Measurements from ENCODE around the gene NEK9. TPM values are rescaled to one million over a fixed set of nuclear protein-coding genes. Genes with fewer than 3 reads are reported as not detected.

NEK9 gene
- total RNA-seq, 1 donor from 2014 or later: 133 TPM

DNA sequence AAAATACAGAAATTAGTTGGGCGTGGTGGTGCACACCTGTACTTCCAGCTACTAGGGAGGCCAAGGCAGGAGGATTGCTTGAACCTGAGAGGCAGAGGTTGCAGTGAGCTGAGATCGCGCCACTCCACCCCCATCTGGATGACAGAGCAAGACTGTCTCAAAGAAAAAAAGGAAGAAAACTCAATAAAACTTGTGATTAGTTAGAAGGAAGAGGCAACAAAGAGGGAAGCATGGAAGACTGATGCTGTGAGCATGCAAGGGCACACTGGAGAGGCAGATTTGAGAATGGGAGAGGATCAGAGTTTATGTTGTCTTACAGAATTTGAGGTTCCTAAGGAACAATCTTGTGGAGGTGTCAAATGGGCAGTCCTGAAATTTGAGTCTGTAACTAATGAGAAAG, 60.2 kb downstream of the NEK9 start:
- Mint-ChIP-seq H3K4me1 (peaks cover 18% of the 10 kb centered on the region), H3K27me3 (ENCODE audit: low read depth) (no peaks in the 10 kb centered on the region), H3K36me3 (no peaks in the 10 kb centered on the region), H3K27ac (no peak overlapping the region), H3K4me3 (no peak overlapping the region), H3K9me3 (no peaks in the 10 kb centered on the region)
- TF ChIP-seq, protein P1, sequence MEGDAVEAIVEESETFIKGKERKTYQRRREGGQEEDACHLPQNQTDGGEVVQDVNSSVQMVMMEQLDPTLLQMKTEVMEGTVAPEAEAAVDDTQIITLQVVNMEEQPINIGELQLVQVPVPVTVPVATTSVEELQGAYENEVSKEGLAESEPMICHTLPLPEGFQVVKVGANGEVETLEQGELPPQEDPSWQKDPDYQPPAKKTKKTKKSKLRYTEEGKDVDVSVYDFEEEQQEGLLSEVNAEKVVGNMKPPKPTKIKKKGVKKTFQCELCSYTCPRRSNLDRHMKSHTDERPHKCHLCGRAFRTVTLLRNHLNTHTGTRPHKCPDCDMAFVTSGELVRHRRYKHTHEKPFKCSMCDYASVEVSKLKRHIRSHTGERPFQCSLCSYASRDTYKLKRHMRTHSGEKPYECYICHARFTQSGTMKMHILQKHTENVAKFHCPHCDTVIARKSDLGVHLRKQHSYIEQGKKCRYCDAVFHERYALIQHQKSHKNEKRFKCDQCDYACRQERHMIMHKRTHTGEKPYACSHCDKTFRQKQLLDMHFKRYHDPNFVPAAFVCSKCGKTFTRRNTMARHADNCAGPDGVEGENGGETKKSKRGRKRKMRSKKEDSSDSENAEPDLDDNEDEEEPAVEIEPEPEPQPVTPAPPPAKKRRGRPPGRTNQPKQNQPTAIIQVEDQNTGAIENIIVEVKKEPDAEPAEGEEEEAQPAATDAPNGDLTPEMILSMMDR (IDR thresholded peaks at IDR 0.05; ENCODE audit: unreplicated experiment): no peak
- no peak for DNase-seq (ENCODE audit: low spot score in 2 of 2, unreplicated experiment in 2 of 2)

DNA sequence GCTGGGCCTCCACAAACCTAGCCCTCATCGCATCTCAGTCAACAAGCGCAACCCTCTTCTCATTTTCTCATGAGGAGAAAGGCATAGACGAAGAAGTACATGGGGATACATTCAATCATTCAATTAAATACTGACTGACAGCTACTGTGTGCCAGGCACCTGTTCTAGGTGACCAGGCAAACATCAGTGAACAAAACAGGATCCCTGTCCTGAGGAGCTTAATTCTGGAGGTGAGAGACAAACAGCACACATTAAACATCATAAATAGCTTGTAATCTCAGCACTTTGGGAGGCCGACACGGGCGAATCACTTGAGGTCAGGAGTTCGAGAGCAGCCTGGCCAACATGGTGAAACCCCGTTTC, 62.7 kb downstream of the NEK9 start:
- no peak for DNase-seq (ENCODE audit: low spot score in 2 of 2, unreplicated experiment in 2 of 2)
- H3K4me3 Mint-ChIP-seq: peak overlapping the region; percentile 97
- H3K27ac Mint-ChIP-seq: peak overlapping the region; percentile 87
- peaks cover 7% of the 10 kb centered on the region for H3K9me3 Mint-ChIP-seq
- TF ChIP-seq, protein P1 (IDR thresholded peaks at IDR 0.05; ENCODE audit: unreplicated experiment): no peak
- peaks cover 13% of the 10 kb centered on the region for H3K36me3 Mint-ChIP-seq
- H3K4me1 Mint-ChIP-seq: peaks cover 20% of the 10 kb centered on the region
- no peaks in the 10 kb centered on the region for H3K27me3 Mint-ChIP-seq (ENCODE audit: low read depth)

DNA sequence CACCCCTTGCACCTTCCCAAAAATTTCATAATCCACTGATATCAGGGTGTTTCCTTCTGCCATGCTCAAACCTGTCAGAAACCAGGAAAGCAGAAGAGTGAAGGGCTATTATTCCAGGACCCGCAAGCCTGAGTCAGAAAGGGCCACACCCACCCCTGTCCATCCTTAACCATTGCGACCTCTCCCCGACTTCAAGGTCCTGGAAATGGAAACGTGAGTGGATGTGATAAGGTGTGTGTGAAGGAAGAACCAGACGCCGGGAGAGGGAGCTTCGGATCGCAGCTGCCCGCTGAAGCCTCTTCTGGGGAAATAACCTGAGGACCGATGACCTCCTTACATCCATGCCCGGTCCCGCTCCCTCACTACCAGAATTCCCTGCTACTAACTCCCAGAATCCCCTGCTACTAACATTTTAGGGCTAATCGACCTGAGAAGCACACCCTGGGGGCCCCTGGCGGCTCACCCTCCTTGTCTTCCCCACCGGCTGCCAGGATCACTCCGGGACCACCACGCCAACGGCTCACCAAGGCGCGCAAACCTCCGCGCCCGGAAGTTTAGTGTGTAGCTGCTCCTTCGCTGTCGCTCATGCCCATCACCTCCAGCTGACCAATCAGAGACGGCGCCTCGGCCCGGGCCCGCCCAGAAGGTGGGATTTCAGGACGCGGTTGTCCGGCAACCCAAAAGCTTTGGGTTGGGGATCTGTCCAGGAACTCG, 63.2 kb downstream of the NEK9 start, which contains the start of gene ACYP1:
Gene ACYP1, minus strand, starts transcription at position 534 of the 714 bp plus-strand sequence. Its CDS starts 471 bp downstream, at position 63.
- peak within 1 kb of the TSS; percentile 87 for H3K27ac Mint-ChIP-seq

DNA sequence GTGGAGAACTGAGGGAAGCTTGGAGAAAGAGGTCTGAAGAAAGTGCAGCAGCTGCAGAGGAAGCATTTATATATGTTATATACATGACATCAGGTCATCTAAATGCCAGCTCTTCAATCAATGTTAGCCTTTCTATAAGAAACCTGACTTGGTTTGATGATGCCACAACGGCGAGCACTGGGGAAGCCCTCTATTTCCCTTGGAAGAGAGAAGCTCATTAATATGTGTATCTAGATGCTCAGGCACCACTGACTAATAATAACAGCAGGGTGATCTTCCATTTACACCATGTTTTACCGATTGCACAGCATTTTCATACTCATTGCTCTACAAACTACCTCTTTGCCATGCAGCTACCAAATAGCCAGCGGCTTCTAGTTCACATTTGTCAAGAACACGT, 63.8 kb downstream of the NEK9 start:
- Mint-ChIP-seq H3K36me3 (peaks cover 17% of the 10 kb centered on the region), H3K9me3 (peaks cover 7% of the 10 kb centered on the region), H3K27ac (peak overlapping the region; percentile 87), H3K27me3 (ENCODE audit: low read depth) (no peaks in the 10 kb centered on the region), H3K4me3 (peak overlapping the region; percentile 97), H3K4me1 (peaks cover 20% of the 10 kb centered on the region)
- TF ChIP-seq, protein P1 (IDR thresholded peaks at IDR 0.05; ENCODE audit: unreplicated experiment): no peak
- no peak for DNase-seq (ENCODE audit: low spot score in 2 of 2, unreplicated experiment in 2 of 2)

More for the DNA sequence above, 63.2 kb downstream of the NEK9 start, which contains the start of gene ACYP1:
- peak within 1 kb of the TSS; percentile 97 for H3K4me3 Mint-ChIP-seq
- peaks cover 20% of the 10 kb centered on the region for H3K4me1 Mint-ChIP-seq
- TF ChIP-seq, protein P1 (IDR thresholded peaks at IDR 0.05; ENCODE audit: unreplicated experiment): no peak
- peaks cover 13% of the 10 kb centered on the region for H3K36me3 Mint-ChIP-seq
- H3K9me3 Mint-ChIP-seq: peaks cover 7% of the 10 kb centered on the region
- peak; percentile 84 to 97 for DNase-seq (ENCODE audit: low spot score in 2 of 2, unreplicated experiment in 2 of 2)
- no peaks in the 10 kb centered on the region for H3K27me3 Mint-ChIP-seq (ENCODE audit: low read depth)

DNA sequence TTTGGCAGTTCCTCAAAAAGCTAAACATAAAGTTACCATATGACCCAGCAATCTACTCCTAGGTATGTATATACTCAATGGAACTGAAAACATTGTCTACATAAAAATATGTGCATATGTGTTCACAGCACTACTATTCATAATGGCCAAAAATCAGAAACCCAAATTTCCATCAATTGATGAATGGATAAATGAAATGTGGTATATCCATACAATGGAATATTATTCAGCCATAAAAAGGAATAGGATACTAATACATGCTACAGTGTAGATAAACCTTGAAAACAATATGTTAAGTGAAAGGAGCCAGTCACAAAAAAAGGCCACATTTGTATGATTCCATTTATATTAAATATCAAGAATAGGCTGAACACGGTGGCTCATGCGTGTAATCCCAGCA, 66.4 kb downstream of the NEK9 start:
- peaks cover 20% of the 10 kb centered on the region for H3K4me1 Mint-ChIP-seq
- H3K36me3 Mint-ChIP-seq: peaks cover 23% of the 10 kb centered on the region
- DNase-seq (ENCODE audit: low spot score in 2 of 2, unreplicated experiment in 2 of 2): no peak
- peaks cover 7% of the 10 kb centered on the region for H3K9me3 Mint-ChIP-seq
- no peak overlapping the region for H3K4me3 Mint-ChIP-seq
- H3K27ac Mint-ChIP-seq: no peak overlapping the region
- TF ChIP-seq, protein P1 (IDR thresholded peaks at IDR 0.05; ENCODE audit: unreplicated experiment): no peak
- no peaks in the 10 kb centered on the region for H3K27me3 Mint-ChIP-seq (ENCODE audit: low read depth)

Data from mesothelial cell of epicardium (in vitro differentiated cells).